ENCODE results near the gene CHST4.
A peak's percentile ranks its signal among the peaks of the same experiment; 100 is the strongest.
"Not testable (repeated sequence)": the region's sequence is repeated elsewhere in the genome, so short reads cannot be mapped to it uniquely, and the experiment has no call there.

CHST4 gene

DNA sequence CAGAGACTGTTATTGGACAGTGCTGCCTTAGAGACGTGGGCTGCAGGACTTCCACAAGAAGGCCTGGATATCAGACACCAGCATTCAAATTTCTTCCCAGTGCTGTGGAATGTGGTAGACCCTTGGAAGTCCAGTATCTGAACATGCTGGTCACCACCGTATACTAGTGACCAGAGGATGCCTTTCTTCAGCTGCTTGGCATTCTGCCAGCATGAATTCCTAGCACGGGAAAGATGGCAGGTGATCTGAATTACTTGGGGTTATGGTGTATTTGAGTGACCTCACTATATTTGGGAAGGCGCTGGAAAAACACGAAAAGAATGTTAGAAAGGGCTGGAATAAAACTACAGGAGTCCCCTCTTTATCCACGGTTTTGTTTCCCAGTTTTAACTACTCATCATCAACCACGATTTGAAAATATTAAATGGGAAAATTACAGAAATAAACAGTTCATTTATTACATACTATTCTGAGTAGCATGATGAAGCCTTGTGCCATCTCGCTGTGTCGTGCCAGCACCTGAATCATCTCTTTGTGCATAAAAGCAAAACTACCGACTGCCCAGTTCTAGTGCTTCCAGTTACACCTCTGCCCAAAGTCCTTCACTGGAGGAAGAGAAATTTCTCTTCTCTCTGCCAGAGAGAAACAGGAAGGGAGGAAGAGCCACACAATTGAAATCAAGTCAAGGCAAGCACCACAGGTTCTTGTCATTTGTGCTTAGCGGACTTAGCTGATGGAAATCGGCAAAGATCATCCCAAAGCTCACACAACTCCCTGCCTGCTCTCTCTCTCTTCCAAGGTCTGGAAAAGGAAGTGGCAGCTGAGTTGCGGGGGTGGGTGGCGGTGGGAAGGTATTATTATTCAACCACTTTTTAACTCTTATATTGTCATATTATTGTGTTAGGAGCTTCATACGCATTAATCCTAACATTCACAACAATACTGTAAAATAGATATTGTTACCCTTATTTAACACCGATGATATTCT, 1.4 kb upstream of the CHST4 start:
- no peak for DNase-seq

DNA sequence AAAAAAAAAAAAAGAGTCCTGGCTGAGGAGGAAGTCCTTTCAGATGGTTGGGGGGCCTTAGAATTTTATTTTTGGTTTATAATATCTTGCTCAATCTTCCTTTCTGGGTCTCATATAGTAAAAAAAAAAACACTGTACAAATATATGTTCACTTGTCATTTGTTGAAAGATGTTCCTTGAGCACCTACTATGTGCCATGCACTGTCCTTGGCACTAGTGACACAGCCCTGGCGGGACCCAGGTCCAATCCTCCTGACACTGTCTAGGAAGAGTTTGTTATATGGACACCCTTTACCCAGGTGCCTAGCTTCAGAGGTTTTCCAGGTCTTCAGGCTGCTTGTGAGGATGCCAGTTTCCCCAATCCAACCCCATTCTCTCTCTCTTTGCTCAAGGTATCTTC, 2.0 kb downstream of the CHST4 start:
- DNase-seq = no peak

DNA sequence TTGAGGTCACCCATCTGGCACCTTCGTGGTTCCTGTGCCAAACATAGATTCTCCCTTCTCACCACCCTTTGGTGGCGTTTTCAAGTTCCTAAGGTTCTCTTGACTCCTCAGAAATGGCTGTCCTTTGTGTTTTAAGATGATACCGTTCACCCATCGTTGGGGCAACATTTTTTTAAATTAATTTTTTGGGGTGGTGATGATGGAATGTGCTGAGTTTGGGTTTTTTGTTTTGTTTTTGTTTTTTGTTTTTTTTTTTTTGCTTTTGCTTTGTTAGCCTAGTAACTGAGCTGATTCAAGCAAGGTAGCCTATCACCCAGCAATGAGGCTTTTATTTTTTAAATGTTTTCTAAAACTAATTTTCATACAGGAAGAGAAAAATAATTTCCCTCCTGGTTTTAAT, 2.6 kb downstream of the CHST4 start:
- DNase-seq = no peak

DNA sequence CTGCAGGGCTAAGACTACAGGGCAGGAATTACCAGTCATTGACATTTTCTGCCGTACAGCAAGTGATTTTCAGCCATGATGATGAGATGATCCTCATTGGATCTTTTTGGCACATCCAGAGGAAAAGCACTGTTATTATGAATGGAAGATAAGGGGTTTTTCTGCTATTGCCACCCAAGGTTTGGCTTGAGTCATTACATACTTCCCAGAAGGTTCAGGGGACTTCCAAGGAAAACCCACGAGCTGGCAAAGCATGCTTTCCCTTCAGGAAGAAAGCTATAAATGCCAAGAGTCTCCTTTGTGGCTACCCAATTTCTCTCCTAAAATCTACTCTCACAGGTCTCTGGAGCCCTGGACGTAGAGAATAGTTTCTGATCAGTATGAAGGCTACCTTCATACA, 6.1 kb downstream of the CHST4 start:
- no peak for DNase-seq

DNA sequence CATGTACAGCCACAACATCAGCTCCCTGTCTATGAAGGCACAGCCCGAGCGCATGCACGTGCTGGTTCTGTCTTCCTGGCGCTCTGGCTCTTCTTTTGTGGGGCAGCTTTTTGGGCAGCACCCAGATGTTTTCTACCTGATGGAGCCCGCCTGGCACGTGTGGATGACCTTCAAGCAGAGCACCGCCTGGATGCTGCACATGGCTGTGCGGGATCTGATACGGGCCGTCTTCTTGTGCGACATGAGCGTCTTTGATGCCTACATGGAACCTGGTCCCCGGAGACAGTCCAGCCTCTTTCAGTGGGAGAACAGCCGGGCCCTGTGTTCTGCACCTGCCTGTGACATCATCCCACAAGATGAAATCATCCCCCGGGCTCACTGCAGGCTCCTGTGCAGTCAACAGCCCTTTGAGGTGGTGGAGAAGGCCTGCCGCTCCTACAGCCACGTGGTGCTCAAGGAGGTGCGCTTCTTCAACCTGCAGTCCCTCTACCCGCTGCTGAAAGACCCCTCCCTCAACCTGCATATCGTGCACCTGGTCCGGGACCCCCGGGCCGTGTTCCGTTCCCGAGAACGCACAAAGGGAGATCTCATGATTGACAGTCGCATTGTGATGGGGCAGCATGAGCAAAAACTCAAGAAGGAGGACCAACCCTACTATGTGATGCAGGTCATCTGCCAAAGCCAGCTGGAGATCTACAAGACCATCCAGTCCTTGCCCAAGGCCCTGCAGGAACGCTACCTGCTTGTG, 10.7 kb downstream of the CHST4 start:
- no peak for DNase-seq

DNA sequence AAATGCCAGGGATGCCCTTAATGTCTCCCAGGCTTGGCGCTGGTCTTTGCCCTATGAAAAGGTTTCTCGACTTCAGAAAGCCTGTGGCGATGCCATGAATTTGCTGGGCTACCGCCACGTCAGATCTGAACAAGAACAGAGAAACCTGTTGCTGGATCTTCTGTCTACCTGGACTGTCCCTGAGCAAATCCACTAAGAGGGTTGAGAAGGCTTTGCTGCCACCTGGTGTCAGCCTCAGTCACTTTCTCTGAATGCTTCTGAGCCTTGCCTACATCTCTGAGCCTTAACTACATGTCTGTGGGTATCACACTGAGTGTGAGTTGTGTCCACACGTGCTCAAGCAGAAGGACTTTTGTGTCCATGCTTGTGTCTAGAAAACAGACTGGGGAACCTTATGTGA, 11.4 kb downstream of the CHST4 start:
- DNase-seq = peak; percentile 19

DNA sequence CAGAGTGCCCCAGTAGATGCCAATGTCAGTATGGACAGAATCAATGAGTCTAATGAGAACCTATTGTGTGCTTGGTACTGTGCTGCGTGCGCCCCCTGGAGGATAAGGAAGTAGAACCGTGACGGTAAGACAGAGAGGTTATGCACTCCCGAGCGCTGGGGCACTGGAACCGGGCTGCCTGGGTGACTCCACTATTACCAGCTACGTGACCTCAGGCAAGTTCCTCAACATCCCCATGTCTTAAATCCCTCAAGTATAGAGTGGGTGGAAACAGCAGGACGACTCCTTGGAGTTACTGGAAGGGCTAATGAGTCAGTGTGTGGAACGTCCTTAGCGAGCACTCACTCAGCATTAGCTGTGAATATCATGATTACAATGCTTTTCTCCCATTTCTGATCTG, 16.2 kb downstream of the CHST4 start:
- DNase-seq = peak; percentile 54

DNA sequence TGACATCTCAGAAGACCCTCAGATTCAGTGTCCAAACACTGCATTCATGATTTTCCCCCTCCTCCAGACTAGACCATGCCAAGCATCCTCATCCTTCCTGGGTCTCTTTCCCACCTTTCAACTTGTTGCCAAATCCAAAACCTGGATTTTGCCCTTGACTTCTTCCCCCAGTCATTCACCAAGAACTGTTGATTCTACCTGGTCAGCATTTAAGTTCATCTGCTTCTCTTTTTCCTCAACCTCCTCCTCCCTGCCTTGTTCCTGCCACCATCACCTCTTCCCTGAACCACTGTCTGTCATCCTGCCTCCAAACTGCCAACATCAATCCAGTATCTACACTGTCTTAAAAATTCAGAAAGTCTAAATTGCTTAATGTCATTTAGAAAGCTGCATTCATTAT, 20.9 kb downstream of the CHST4 start:
- no peak for DNase-seq

DNA sequence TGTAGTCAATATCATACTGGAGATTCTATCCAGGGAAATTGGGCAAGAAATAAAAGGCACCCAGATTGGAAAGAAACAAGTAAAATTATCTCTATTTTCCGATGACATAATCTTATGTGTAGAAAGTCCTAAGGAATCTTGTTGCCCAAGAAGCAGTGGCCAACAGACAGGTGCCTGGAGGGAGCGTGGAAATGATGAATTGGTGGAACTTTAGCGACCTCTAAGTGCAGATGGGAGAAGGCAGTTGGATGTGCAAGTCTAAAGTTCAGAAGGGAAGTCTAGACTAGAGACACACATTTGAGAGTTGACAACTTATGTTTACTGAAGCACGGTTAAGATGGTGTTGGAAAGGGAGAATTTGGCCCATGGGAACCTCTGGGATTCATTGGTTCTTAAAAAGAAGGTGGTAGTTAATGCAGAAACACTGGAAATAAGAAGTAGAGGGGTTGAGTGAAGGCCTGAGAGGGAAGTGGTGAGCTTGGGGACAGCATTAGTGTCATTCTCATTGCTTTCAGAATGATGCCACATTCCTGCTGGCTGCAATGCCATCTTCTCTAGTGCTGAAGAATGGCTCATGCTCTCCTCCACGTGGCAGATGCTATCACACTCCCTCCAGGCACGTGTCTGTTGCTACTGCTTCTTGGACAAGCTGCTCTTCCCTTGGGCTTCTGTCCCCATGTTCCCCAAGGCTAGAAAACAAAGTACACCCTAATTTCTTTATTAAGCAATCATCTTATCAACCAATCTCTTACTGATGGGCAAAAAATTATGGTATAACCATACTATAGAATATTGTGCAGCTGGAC, 26.7 kb downstream of the CHST4 start:
- DNase-seq = no peak

DNA sequence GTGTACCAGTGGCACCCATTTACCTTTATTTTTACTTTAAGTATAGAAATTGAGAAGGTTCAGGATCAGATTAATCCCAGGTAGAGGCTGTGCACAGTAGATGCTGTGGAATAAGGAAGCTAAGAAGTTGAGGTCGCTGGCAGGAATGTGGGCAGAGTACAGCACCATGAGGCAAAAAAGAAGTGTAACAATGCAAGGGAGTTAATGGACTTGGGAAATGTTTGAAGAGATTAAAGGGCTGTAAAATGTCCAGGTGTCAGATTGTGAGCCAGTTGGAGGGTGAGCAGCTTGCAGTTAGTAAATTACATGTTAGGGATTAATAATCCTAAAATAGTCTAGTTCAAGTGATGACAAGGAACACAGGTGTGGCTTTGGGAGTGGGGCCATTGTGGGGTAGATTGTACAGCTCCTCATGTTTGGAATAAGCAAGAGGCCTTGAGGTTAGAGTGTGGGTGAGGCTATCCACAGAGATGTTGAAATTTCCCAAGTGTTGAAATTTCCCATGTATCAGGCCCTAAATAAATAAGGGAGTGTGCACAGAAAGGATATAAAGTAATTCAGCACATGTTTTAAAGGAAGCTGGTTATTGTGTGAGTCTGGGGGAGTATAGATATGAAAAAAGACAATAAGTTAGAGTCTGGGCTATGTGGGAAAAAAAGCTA, 29.1 kb downstream of the CHST4 start:
- no peak for DNase-seq

DNA sequence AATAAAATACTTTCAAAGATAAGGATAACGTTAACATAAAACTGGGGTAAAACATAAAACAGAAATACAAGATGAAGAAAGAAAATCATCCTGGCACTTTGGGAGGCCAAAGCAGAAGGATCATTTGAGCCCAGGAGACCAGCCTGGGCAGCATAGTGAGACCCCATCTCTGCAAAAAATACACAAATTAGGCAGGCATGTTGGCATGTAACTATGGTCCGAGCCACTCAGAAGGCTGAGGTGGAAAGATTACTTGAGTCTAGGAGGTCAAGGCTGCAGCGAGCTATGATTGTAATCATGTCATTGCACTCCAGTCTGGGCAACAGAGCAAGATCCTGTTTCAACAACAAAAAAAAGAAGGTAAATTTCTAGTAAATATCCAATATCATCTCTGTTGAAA, 31.1 kb downstream of the CHST4 start:
- DNase-seq = no peak

DNA sequence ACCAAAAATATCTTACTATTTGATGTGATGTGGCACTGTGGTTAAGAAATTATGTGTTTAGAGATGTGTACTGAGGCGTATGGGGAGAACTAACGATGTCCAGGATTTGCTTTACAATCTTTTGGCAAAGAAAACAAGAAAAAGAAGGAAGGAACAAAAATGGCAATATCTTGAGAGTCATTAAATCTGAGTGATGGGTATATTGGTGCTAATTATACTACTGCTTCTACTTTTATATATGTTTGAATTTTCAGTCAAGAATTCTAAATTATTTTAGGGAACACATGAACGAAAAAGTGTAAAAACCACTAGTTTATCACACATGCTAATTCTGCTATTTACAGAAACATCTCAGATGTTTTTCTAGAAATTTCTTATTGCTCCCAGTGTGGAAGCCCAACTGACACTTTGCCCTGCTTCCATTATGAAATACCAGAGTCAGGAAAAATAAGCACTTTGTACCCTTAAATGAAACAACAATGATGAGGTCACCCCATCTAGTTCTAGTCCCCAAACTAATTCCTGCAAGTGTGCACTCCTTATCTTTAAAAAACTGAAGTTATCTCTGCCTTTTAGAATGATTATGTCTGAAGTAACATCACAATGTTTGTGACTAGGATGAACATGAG, 31.8 kb downstream of the CHST4 start:
- no peak for DNase-seq

DNA sequence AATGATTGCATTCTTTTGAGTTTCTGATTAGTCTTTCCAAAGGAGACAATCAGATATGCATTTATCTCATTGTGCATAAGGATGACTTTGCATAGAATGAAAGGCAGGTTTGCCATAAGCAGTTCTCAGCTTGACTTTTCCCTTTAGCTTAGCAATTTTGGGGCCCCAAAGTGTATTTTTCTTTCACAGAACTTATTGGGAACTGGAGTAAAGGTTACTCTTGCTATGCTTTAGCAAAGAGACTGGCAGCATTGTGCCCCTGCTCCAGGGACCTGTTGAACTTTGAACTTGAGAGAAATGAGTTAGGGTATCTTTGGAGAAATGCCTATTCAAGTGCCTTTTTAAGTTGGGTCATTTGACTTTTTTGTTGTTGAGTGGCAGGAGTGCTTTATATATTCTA, 33.6 kb downstream of the CHST4 start:
- no peak for DNase-seq

DNA sequence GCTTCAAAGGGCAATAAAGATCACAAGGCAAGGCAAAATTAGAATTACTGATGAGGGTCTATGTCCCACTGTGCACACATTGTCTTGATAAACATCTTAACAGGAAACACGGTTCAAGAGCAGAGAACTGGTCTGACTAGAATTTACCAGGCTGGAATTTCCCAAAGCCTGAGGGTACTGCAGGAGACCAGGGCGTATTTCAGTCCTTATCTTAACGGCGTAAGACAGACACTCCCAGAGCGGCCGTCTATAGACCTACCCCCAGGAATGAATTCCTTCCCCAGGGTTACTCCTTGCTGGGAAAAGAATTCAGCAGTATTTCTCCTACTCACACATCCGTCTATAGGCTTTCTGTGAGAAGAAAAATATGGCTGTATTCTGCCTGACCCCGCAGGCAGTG, 35.7 kb downstream of the CHST4 start:
- not testable (repeated sequence) for DNase-seq

DNA sequence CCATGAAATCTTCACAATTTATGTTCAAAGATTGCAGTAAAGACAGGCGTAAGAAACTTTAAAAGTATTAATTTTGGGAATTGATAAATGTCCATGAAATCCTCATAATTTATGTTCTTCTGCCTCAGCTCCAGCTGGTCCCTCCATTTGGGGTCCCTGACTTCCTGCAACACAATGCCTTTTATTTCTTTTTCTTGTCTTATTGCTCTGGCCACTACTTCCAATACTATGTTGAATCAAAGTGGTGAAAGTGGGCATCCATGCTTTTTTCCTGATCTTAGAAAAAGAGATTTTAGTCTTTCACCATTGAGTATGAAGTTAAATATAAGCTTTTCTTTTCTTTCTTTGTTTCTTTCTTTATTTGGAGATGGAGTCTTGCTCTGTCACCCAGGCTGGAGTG, 36.3 kb downstream of the CHST4 start:
- DNase-seq = no peak

DNA sequence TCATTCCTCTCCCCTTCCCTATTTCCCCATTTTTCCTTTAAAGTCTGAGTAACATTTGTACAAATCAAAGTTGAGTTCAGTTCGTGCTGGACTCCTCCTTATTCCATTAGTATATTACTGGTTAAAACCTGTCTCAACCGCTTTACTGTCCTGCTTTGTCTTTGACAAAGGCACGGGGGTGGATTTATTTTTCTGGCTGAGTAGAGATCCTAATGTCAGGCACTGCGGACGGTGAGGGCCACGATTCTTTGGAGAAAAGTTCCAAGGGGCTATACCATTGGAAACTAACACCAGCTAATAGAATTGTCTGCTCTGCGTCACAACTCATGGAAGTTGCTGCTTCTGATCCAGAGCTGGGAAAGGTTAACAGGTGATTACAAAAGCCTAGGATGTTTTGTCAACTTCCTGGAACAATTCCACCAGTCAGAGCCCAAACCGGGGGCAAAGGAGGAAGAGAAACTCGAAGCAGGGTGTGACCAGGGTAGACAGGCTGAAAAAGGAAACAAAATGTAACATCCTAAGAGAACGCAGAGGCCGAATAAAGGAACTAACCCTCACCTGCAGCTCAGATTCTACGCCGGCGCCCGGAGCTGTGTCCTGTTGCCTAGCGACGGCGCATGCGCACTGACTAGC, 38.2 kb downstream of the CHST4 start:
- DNase-seq = peak; percentile 97

DNA sequence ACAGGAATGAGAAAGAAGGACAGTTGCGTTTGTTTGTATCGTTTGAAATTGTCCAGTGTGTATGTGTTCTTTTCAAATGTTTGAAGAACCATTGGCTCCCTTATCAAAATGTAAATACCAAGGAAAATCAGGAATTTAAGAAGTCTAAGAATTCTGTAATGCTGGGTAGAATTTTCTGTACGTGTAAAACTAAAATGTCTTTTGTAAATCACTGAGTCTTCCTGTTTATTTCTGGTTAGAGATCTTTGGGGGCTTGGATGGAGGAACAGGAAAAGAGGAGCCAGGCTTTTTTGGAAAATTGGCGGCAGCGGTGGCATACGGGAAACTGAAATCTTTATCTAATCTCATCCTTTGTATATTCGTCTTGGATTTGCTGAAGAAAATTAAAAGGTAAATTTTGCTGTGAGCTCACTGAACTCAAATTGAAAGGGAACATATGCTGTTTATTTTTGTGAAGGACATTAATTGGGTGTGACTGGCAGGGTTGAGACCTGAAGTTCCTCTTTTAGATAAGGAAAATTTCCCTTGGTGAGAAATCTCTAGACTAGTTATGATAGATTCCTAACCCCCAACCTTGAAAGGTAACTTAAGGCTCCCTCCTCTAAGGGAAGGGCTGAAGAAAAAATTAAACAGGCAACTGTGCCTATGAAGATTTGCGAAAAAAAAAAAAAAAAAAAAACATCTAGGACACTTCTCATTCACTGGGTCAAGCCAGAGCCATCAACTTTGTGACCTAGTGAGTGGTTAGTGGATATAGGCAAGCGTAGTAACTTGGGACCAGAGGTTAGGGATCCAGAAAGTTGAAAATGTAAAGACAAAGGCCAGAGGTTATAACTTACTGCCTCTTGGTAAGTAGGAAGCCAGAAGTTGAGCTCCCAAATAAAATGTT, 39.8 kb downstream of the CHST4 start:
- DNase-seq = no peak

DNA sequence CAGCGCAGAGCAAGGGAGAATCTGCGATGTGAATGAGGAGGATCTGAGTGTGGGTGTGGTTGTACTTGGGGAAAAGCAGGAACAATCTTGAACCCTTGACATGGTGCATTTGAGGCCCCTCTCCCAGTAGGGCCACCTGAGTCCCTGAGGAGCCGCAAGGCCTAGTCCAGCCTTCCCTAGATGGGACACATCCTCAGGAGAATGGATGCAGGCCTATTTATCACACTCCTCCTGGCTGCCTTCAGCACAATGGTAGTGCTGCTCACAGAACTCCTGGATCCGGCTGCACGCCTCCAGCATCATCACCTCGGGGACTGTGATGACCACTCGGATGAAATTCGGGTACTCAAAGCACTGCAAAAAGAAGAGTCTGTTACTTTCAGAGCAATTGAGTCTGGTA, 41.7 kb downstream of the CHST4 start:
- DNase-seq = no peak

DNA sequence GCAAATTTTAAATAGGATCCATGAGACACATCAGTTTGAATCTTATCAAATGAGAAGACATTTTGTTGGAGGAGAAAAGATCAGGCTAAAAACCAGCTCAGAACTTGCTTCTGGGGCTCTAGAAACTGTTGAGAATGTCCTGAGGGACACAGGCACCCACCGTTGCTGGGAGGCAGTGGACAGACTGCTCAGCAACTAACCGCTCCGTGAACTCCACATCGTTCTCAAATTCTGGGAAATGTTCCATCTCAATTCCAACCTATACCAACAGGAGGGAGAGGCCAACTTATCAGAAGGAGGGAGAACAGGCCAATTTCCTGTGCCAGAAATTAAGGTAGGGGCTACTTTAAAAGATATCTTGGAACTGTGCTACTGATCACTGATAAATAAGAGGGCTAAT, 42.3 kb downstream of the CHST4 start:
- DNase-seq = no peak

DNA sequence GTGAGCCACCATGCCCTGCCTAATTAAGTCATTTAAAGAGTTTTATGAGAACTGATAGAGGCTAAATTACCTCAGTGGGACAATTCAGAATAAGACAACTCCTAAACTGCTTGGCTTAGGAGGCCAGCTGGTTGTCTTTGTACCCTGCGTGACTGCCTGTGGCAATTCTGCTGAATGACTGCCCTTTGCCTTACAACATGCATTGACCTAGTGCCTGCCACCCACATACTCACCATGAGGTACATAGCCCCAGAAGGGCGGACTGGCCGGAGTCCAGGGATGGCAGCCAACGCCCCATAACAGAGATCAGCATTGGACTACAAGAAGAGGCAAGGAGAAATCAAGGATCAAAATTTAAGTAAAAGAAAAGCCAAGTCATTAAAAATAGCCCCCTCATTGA, 43.4 kb downstream of the CHST4 start:
- DNase-seq = no peak

DNA sequence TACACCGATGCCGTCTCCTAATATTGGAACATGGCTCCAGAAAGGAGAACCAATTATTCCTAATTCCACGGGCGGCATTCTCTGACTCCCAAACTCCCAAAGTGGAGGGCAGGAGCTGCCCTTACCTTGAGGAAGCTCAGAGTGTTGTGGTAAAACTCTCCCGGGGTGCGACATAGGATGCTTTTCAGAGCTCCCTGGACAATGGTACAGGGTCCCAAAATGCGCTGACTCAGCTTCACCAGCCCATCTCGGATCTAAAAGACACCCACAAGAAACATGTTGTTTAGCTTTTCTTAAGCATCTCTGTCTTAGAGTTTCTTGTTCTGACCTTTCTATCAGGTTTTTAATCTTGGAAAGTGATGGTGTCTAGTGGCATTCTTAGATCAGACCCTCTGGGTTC, 43.9 kb downstream of the CHST4 start:
- no peak for DNase-seq

All from stimulated activated CD4-positive, alpha-beta T cell treated with anti-CD3 and anti-CD28 coated beads, Interleukin-4, amount 100 ng/mL, for 1 hour (primary cell).